ENCODE results near the gene RAD51B.

DNA sequence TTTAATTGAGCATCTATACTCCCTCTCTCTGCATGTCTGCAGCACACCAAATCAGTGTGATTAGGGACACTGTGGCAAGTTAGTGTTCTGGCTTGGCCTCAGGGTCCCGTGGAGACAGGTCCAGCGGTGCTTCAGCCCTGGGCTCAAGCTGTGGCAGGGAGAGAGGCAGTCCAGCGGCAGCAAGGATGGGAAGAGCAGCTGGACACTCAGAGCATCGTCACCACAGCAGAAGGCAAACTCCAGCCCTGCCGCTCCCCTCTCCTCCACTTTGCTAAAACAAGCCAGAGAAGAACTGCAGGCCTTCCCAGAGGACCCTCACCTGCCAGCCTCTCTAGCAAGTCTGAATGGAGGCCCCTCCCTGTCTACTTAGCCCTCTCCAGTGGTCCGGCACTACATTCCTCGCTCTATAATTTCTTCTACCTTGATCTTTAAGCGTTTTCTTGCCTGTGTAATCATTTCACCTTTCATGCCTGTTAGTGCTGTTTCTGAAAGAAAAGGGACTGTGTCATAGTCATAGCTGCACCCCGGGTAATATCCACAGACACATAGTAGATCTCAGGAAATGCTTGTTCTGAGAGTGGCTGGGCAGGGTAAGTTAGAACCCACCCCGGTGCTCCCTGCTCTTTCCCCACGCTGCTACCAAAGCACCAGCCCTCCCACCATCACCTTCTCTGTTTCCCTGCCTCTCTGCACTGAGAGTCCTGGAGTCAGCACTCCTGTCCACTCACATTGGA lies 951.1 kb downstream of the RAD51B start:
- TF ChIP-seq, protein P1, sequence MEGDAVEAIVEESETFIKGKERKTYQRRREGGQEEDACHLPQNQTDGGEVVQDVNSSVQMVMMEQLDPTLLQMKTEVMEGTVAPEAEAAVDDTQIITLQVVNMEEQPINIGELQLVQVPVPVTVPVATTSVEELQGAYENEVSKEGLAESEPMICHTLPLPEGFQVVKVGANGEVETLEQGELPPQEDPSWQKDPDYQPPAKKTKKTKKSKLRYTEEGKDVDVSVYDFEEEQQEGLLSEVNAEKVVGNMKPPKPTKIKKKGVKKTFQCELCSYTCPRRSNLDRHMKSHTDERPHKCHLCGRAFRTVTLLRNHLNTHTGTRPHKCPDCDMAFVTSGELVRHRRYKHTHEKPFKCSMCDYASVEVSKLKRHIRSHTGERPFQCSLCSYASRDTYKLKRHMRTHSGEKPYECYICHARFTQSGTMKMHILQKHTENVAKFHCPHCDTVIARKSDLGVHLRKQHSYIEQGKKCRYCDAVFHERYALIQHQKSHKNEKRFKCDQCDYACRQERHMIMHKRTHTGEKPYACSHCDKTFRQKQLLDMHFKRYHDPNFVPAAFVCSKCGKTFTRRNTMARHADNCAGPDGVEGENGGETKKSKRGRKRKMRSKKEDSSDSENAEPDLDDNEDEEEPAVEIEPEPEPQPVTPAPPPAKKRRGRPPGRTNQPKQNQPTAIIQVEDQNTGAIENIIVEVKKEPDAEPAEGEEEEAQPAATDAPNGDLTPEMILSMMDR (optimal IDR thresholded peaks at IDR 0.05 in 1 of 3, IDR thresholded peaks at IDR 0.05 in 1 of 3, conservative IDR thresholded peaks at IDR 0.05 in 1 of 3; ENCODE audit: extremely low read depth in 1 of 3, insufficient read depth in 2 of 3, low read length in 3 of 3) = no peak
- TF ChIP-seq EZH2 (IDR thresholded peaks at IDR 0.05; ENCODE audit: low read length) = no peak

All from keratinocyte (primary cell).